Pancreas (tissue), 10 donors: ENCODE results near the gene CCND3. TPM values are rescaled to one million over a fixed set of nuclear protein-coding genes. Genes with fewer than 3 reads are reported as not detected.

Source experiments
- ATAC-seq, 4 donors: fragments of 200-7000 bp; cut with Tn5 transposase; one replicate each; pipeline versions ENCODE4 v1.8.0 to v1.9.1; 2020; ENCODE audit warnings: mild to moderate bottlenecking in 4 of 4, moderate library complexity in 4 of 4
- DNase-seq, 6 donors: peaks; one replicate each; pipeline ENCODE4 v3.0.0-alpha.2; 2020
- FAIRE-seq: peaks from 2 replicates; lab custom pipeline; 2012; peaks lifted over from hg19 to GRCh38; lab: Jason Lieb, UNC
- H3K27ac ChIP-seq, 4 donors: fragments of 200-600 bp; sonication (generic); 1 replicate in 3 of 4; 2 replicates in 1 of 4; pipeline versions ENCODE4 v1.5.0 to v1.8.0; 2020
- H3K27me3 ChIP-seq, 4 donors: fragments of 200-600 bp; one replicate each; pipeline ENCODE4 v1.8.0; 2021
- H3K36me3 ChIP-seq, 3 donors: fragments of 200-600 bp; sonication (generic) in 1 of 3; one replicate each; pipeline versions ENCODE4 v1.5.0 to v1.8.0; 2020 to 2021
- H3K4me1 ChIP-seq, 3 donors: fragments of 200-600 bp; one replicate each; pipeline ENCODE4 v1.8.0; 2021
- H3K4me3 ChIP-seq, 4 donors: fragments of 200-600 bp; sonication (generic) in 2 of 4; one replicate each; pipeline versions ENCODE4 v1.5.0 to v1.8.0; 2020 to 2021
- H3K9me3 ChIP-seq, 4 donors: fragments of 200-600 bp; one replicate each; pipeline ENCODE4 v1.8.0; 2021
- WGBS, 2 donors: extraction: QIAGEN DNeasy Blood & Tissue Kit; methylation state at CpG; one replicate each; pipeline ENCODE4 v1.1.7; 2013; 5-methylcytosine and 5-hydroxymethylcytosine counted together
- intact Hi-C, 3 donors: fragments of 100-400 bp; cut with DNase I; formaldehyde crosslinking; loops; one replicate each; pipeline versions ENCODE4 v1.11.1 to v1.14.2; 2022
- polyA plus RNA-seq, 2 donors: library from polyadenylated mRNA; stranded (reverse); fragments of 200-250 nt; gene quantifications; one replicate each; pipeline ENCODE4 v1.2.3, GENCODE V29; 2013
- total RNA-seq, 6 donors: library from RNA; stranded (reverse); fragmentation: NEBNext Ultra II Directional in 4 of 6; extraction: Animal tissue kit (Norgen Biotek cat#: 25700) in 4 of 6; gene quantifications; one replicate each; pipeline versions ENCODE4 v1.2.1 to v1.2.4, GENCODE V29; 2021 to 2023
- TF ChIP-seq, protein P1 (sequence below), 4 donors: fragments of 200-600 bp; sonication (generic) in 3 of 4; IDR thresholded peaks; one replicate each; pipeline versions ENCODE4 v1.5.0 to v1.8.0; 2021; ENCODE audit warnings: antibody characterized with exemption in 4 of 4
- donor health status: healthy with polysubstance abuse.
- donor health status: DM: no; HTN: no; CAD: no; lungs with moderate emphysema.
- donor health status: DM: no; HTN: no; CAD: no.
- donor health status: control.
- donor health status: control.
- donor health status: Bipolar disorder and iron deficiency.
- donor health status: DM: yes; HTN: yes; CAD: no.
- donor health status: DM: no; HTN: no; CAD: no.
- donor health status: DM: no; HTN: no; CAD: no.
- donor health status: DM: yes; HTN: yes; CAD: no.

CCND3 gene
- total and polyA plus RNA-seq, 8 donors = 14.2 to 56.6 (median 23.1) TPM

DNA sequence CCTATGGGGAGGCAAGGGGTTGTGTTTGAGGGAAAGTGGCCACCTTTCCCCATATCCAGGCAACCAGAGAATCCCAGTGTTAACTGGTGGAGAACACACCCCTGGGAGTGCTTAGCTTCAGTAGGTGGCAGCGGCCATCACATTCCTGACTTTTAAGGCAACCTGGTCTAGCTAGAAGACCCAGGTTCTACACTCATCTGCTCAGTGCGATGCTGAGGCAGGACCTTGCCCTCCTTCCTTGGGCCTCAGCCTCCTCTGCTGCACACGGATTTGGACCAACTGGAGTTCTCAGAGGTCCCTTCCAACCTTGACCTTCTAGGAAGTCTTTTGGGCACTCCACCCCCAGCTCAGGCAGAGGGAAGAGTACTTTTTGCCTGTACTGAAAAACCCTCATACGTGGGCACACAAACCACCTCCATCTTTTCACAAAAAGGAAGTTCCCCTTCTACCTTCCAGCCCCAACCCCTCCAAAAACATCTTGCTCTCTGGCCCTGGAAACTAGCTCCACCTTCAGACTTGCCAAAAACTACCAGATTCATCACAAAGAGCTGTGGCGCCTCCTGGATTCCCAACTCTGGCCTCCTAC, 2.9 kb downstream of the CCND3 start:
- no peak for FAIRE-seq
- 80 to 85% methylated on average over 5 of the region's 5 CpGs for WGBS, 2 donors
- intact Hi-C loops = loop anchor here in 2 of 3 donors (10.0 kb wide), 3 partner anchors 84 to 154 kb away; partner anchors contain the start of genes PRICKLE4 (in 1 of the 2) and TOMM6 (in 1 of the 2)
- H3K9me3 ChIP-seq = no peaks in the 10 kb centered on the region
- H3K27me3 ChIP-seq = no peaks in the 10 kb centered on the region
- peaks cover 0 to 16% (median 0%) of the 10 kb centered on the region in 3 donors for H3K36me3 ChIP-seq
- DNase-seq = no peak
- no peak for ATAC-seq
- no peak overlapping the region for H3K27ac ChIP-seq
- peaks cover 0 to 12% (median 0%) of the 10 kb centered on the region in 3 donors for H3K4me1 ChIP-seq
- no peak overlapping the region for H3K4me3 ChIP-seq
- TF ChIP-seq, protein P1, sequence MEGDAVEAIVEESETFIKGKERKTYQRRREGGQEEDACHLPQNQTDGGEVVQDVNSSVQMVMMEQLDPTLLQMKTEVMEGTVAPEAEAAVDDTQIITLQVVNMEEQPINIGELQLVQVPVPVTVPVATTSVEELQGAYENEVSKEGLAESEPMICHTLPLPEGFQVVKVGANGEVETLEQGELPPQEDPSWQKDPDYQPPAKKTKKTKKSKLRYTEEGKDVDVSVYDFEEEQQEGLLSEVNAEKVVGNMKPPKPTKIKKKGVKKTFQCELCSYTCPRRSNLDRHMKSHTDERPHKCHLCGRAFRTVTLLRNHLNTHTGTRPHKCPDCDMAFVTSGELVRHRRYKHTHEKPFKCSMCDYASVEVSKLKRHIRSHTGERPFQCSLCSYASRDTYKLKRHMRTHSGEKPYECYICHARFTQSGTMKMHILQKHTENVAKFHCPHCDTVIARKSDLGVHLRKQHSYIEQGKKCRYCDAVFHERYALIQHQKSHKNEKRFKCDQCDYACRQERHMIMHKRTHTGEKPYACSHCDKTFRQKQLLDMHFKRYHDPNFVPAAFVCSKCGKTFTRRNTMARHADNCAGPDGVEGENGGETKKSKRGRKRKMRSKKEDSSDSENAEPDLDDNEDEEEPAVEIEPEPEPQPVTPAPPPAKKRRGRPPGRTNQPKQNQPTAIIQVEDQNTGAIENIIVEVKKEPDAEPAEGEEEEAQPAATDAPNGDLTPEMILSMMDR (IDR thresholded peaks at IDR 0.05) = no peak

DNA sequence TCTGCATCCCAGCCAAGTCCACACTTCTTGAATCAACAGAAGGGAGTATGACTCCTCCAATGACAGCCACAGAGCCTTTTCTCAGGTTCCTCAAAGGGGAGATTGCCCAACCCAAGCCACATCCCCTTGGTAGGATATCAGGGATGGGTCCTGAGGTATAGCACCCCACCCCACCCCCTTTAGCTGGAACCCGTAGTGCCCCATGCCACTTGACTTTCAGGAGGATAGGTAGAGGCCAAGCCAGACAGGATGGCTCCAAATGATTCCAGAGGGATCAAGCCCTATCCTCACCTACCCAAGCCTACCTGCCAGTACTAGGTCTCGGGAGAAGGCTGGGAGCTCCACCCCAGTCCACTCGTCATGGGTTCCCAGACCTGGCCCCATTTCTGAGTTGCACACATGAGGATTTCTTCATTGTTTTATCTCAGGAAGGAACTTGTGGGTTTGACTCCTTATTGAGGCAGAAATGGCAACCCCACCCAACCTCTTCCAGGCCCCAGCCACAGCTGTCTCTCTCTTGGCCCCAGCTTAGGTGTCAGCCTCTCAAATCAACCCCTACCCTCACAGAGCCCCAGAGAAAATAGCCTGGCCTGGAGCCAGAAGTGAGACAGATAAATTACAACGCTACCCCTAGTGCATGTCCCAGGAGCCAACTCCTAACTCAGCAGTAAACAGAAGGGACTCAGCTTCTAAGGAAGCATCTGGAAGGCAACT, 3.6 kb downstream of the CCND3 start:
- FAIRE-seq (no peak), ATAC-seq (no peak), DNase-seq (no peak)
- intact Hi-C loops = loop anchor here in 2 of 3 donors (10.0 kb wide), 3 partner anchors 83 to 153 kb away; partner anchors contain the start of genes PRICKLE4 (in 1 of the 2) and TOMM6 (in 1 of the 2)
- Histone ChIP-seq H3K4me3 (no peak overlapping the region), H3K27ac (no peak overlapping the region), H3K36me3 (peaks cover 0 to 22% (median 0%) of the 10 kb centered on the region in 3 donors), H3K4me1 (peaks cover 0 to 12% (median 0%) of the 10 kb centered on the region in 3 donors), H3K9me3 (no peaks in the 10 kb centered on the region), H3K27me3 (no peaks in the 10 kb centered on the region)
- TF ChIP-seq, protein P1 (IDR thresholded peaks at IDR 0.05) = no peak
- WGBS, 2 donors = 67 to 68% methylated on average over 4 of the region's 4 CpGs

DNA sequence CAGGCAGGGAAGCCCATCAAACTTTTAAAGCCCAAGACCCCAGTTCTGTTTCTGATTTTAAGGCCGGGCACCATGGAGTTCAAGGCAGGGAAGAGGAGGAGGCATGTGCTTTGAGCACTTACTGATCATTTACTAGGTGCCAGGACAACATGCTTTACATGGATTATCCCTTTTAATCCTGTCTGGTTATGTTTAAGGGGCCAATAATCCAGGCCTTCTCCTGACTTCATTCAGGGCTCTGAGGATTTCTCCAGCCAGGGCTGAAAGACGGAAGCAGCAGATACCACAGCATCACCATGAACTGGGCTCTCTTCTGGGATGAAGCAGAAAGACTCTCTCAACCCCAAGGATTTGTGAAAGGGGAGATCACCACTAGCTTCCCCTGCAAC, 4.1 kb downstream of the CCND3 start:
- Histone ChIP-seq H3K27ac (no peak overlapping the region), H3K4me3 (no peak overlapping the region), H3K36me3 (peaks cover 0 to 28% (median 0%) of the 10 kb centered on the region in 3 donors), H3K9me3 (no peaks in the 10 kb centered on the region), H3K27me3 (no peaks in the 10 kb centered on the region), H3K4me1 (peaks cover 0 to 12% (median 0%) of the 10 kb centered on the region in 3 donors)
- intact Hi-C loops = loop anchor here in 2 of 3 donors (10.0 kb wide), 3 partner anchors 83 to 153 kb away; partner anchors contain the start of genes PRICKLE4 (in 1 of the 2) and TOMM6 (in 1 of the 2)
- DNase-seq (no peak), FAIRE-seq (no peak), ATAC-seq (no peak)
- WGBS, 2 donors = 56 to 80% methylated on average over 2 of the region's 2 CpGs
- TF ChIP-seq, protein P1 (IDR thresholded peaks at IDR 0.05) = no peak

DNA sequence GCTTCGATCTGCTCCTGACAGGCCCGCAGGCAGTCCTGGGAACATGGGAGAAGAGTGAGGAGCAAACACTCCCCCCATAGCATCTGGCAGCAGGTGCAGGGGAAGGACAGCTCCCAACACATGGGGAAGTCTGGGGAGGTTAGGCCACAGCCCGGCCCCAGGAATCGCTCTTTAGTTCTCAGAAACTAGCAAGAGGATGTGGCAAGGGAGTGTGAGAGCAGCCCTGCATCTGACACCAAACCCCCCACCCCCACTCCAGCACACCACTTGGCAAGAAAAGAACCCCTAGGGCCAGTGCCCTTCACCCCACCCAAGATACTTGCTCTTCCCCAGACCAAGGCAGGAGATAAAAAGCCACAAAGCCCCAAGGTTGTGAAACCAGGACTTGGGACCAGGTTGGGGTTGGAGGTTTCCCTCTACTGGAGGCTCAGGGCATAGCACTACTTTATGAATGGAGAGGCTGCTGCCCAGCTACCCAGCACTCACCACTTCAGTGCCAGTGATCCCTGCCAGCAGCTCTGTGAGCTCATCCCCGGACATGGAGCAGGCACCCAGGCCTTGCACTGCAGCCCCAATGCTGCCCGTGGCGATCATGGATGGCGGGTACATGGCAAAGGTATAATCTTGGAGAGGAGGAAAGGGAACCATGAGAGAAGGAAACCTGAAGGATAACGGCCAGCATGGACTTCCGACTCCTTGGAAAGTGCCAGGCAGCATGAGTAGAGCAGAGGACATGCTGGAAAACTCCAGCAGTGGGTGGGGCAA, 5.4 kb downstream of the CCND3 start:
- TF ChIP-seq, protein P1 (IDR thresholded peaks at IDR 0.05) = peak; percentile 63 to 80 (median 73)
- ATAC-seq (peak; percentile 77 to 89 (median 85)), FAIRE-seq (no peak), DNase-seq (peak; percentile 58 to 78 (median 62))
- Histone ChIP-seq H3K4me3 (no peak overlapping the region), H3K27me3 (no peaks in the 10 kb centered on the region), H3K9me3 (no peaks in the 10 kb centered on the region), H3K4me1 (peaks cover 0 to 7% (median 0%) of the 10 kb centered on the region in 3 donors), H3K36me3 (peaks cover 0 to 40% (median 7%) of the 10 kb centered on the region in 3 donors), H3K27ac (no peak overlapping the region)
- intact Hi-C loops = loop anchor here in 2 of 3 donors (10.0 kb wide), 3 partner anchors 81 to 151 kb away; partner anchors contain the start of genes PRICKLE4 (in 1 of the 2) and TOMM6 (in 1 of the 2)
- 50 to 56% methylated on average over 10 of the region's 10 CpGs for WGBS, 2 donors
